SK-N-SH treated with all-trans-retinoic acid at 6 μM for 48 hours (cell line): ENCODE results near the gene SBK2.

Experiments used
- ATAC-seq: fragments of 200-7000 bp; cut with Tn5 transposase; 3 replicates; pipeline ENCODE4 v1.9.1; 2020; ENCODE audit warnings: mild to moderate bottlenecking, moderate library complexity
- ARNTL ChIP-seq: fragments of 450-650 bp; formaldehyde crosslinking; IDR thresholded peaks from 2 replicates; pipeline ENCODE4 v1.5.0; 2020; ENCODE audit warnings: low read depth, mild to moderate bottlenecking, moderate library complexity, borderline replicate concordance
- BACH2 ChIP-seq: fragments of 250-450 bp; sonication (Bioruptor Pico); IDR thresholded peaks from 2 replicates; pipeline ENCODE4 v1.9.0; 2021; ENCODE audit warnings: mild to moderate bottlenecking, borderline replicate concordance
- ESRRG ChIP-seq: fragments of 250-450 bp; sonication (Bioruptor Pico); IDR thresholded peaks from 2 replicates; pipeline ENCODE4 v1.6.1; 2021; ENCODE audit warnings: mild to moderate bottlenecking
- GLIS3 ChIP-seq: fragments of 250-450 bp; sonication (Bioruptor Pico); IDR thresholded peaks from 2 replicates; pipeline ENCODE4 v1.5.0; 2020; ENCODE audit warnings: mild to moderate bottlenecking, moderate library complexity
- ISL1 ChIP-seq: fragments of 250-450 bp; sonication (Bioruptor Pico); IDR thresholded peaks from 2 replicates; pipeline ENCODE4 v2.1.2; 2022; ENCODE audit warnings: mild to moderate bottlenecking, moderate library complexity
- OSR1 ChIP-seq: fragments of 250-450 bp; sonication (Bioruptor Pico); IDR thresholded peaks from 2 replicates; pipeline ENCODE4 v1.8.0; 2022; ENCODE audit warnings: moderate library complexity, mild to moderate bottlenecking, inconsistent platforms
- PATZ1 ChIP-seq: fragments of 250-450 bp; sonication (Bioruptor Pico); IDR thresholded peaks from 2 replicates; pipeline ENCODE4 v1.8.0; 2020; ENCODE audit warnings: mild to moderate bottlenecking, moderate library complexity, borderline replicate concordance
- POU6F1 ChIP-seq: fragments of 250-450 bp; sonication (Bioruptor Pico); IDR thresholded peaks from 2 replicates; pipeline ENCODE4 v1.8.0; 2021; ENCODE audit warnings: low read depth, mild to moderate bottlenecking, moderate library complexity, borderline replicate concordance
- SNAI2 ChIP-seq: fragments of 250-450 bp; sonication (Bioruptor Pico); IDR thresholded peaks from 2 replicates; pipeline ENCODE4 v1.5.0; 2020; ENCODE audit warnings: mild to moderate bottlenecking, moderate library complexity
- TOX ChIP-seq: fragments of 250-450 bp; sonication (Bioruptor Pico); IDR thresholded peaks from 2 replicates; pipeline ENCODE4 v1.8.0; 2021; ENCODE audit warnings: mild to moderate bottlenecking, moderate library complexity, borderline replicate concordance
- ZFP30 ChIP-seq: fragments of 450-650 bp; formaldehyde crosslinking; IDR thresholded peaks from 2 replicates; pipeline ENCODE4 v1.5.0; 2022; ENCODE audit warnings: mild to moderate bottlenecking, moderate library complexity
- ZNF565 ChIP-seq: fragments of 450-650 bp; formaldehyde crosslinking; conservative IDR thresholded peaks from 2 replicates; pipeline ENCODE4 v1.5.0; 2020; ENCODE audit warnings: low read depth, mild to moderate bottlenecking, moderate library complexity
- ZNF8 ChIP-seq: fragments of 450-650 bp; formaldehyde crosslinking; IDR thresholded peaks from 2 replicates; pipeline ENCODE4 v1.5.0; 2020; ENCODE audit warnings: mild to moderate bottlenecking, moderate library complexity
- TF ChIP-seq, protein P1 (sequence below): fragments of 250-450 bp; sonication (Bioruptor Pico); IDR thresholded peaks from 2 replicates; pipeline ENCODE4 v1.5.1; 2021; ENCODE audit warnings: mild to moderate bottlenecking, moderate library complexity
- TF ChIP-seq, protein P2 (sequence below): fragments of 250-450 bp; sonication (Bioruptor Pico); IDR thresholded peaks from 2 replicates; pipeline ENCODE4 v1.5.0; 2020; ENCODE audit warnings: mild to moderate bottlenecking, moderate library complexity

SBK2 gene

DNA sequence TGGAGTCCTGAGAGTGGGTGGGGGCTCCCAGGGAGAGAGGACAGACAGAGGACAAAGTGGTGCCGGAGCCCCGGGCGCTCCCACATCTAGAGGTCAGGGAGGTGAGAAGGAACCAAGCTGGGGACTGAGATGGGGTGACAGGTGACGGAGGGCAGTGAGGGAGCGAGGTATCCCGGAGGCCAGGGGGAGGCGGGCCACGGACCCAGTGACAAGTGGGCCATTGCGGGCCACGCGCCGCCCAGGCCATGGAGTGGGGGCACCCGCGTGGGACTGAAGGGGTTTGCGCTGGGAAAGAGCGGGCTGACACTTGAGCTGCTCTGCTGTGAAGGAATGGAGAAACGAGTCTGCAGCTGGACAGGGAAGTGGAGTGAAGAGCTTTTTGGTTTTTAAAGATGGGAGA lies 57.9 kb downstream of the SBK2 start:
- no peak for ATAC-seq
- no peak for TF ChIP-seq ZFP30
- TF ChIP-seq POU6F1 (CRISPR knock-in tag) = no peak
- no peak for TF ChIP-seq ZNF565 (CRISPR knock-in tag)
- no peak for TF ChIP-seq PATZ1 (CRISPR knock-in tag)
- TF ChIP-seq, protein P1, sequence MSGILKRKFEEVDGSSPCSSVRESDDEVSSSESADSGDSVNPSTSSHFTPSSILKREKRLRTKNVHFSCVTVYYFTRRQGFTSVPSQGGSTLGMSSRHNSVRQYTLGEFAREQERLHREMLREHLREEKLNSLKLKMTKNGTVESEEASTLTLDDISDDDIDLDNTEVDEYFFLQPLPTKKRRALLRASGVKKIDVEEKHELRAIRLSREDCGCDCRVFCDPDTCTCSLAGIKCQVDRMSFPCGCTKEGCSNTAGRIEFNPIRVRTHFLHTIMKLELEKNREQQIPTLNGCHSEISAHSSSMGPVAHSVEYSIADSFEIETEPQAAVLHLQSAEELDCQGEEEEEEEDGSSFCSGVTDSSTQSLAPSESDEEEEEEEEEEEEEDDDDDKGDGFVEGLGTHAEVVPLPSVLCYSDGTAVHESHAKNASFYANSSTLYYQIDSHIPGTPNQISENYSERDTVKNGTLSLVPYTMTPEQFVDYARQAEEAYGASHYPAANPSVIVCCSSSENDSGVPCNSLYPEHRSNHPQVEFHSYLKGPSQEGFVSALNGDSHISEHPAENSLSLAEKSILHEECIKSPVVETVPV = no peak
- no peak for TF ChIP-seq BACH2
- TF ChIP-seq, protein P2, sequence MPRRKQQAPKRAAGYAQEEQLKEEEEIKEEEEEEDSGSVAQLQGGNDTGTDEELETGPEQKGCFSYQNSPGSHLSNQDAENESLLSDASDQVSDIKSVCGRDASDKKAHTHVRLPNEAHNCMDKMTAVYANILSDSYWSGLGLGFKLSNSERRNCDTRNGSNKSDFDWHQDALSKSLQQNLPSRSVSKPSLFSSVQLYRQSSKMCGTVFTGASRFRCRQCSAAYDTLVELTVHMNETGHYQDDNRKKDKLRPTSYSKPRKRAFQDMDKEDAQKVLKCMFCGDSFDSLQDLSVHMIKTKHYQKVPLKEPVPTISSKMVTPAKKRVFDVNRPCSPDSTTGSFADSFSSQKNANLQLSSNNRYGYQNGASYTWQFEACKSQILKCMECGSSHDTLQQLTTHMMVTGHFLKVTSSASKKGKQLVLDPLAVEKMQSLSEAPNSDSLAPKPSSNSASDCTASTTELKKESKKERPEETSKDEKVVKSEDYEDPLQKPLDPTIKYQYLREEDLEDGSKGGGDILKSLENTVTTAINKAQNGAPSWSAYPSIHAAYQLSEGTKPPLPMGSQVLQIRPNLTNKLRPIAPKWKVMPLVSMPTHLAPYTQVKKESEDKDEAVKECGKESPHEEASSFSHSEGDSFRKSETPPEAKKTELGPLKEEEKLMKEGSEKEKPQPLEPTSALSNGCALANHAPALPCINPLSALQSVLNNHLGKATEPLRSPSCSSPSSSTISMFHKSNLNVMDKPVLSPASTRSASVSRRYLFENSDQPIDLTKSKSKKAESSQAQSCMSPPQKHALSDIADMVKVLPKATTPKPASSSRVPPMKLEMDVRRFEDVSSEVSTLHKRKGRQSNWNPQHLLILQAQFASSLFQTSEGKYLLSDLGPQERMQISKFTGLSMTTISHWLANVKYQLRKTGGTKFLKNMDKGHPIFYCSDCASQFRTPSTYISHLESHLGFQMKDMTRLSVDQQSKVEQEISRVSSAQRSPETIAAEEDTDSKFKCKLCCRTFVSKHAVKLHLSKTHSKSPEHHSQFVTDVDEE = no peak
- no peak for TF ChIP-seq ESRRG (CRISPR knock-in tag)
- no peak for TF ChIP-seq ISL1 (CRISPR knock-in tag)
- no peak for TF ChIP-seq SNAI2 (CRISPR knock-in tag)
- no peak for TF ChIP-seq GLIS3 (CRISPR knock-in tag)
- TF ChIP-seq ZNF8 (CRISPR knock-in tag) = no peak
- TF ChIP-seq TOX = no peak
- TF ChIP-seq OSR1 = no peak
- no peak for TF ChIP-seq ARNTL (CRISPR knock-in tag)
